GM12875 (cell line): ENCODE results near the gene PLGRKT.
"Not testable (repeated sequence)": the region's sequence is repeated elsewhere in the genome, so short reads cannot be mapped to it uniquely, and the experiment has no call there.

Experiments used
- H3K4me3 ChIP-seq: one replicate; pipeline ENCODE4 v1.5.1; 2011; ENCODE audit warnings: low read depth, low read length, control low read depth
- CTCF ChIP-seq: IDR thresholded peaks from 2 replicates; pipeline ENCODE4 v1.5.1; 2011; ENCODE audit warnings: low read depth, mild to moderate bottlenecking, control low read depth, inconsistent platforms, low read length, moderate library complexity, borderline replicate concordance; ENCODE audit not compliant: insufficient read depth

Gene PLGRKT

GRCh38 chr9:5466005-5466404 lies 28.3 kb upstream of the PLGRKT start:
- no peak overlapping the region for H3K4me3 ChIP-seq
- TF ChIP-seq CTCF, result no peak

GRCh38 chr9:5464831-5465330 lies 27.2 kb upstream of the PLGRKT start:
- H3K4me3 ChIP-seq, result not testable (repeated sequence)

- H3K4me3 ChIP-seq, result no peak overlapping the region
- TF ChIP-seq CTCF, result no peak
Observed at GRCh38 chr9:5460157-5460556, 22.4 kb upstream of the PLGRKT start.

GRCh38 chr9:5459289-5459829 lies 21.6 kb upstream of the PLGRKT start:
- no peak overlapping the region for H3K4me3 ChIP-seq
- TF ChIP-seq CTCF, result no peak

GRCh38 chr9:5455181-5455580 lies 17.5 kb upstream of the PLGRKT start:
- no peak overlapping the region for H3K4me3 ChIP-seq

GRCh38 chr9:5453673-5454072 lies 15.9 kb upstream of the PLGRKT start:
- H3K4me3 ChIP-seq, result no peak overlapping the region
- TF ChIP-seq CTCF, result no peak

More at GRCh38 chr9:5455181-5455580, 17.5 kb upstream of the PLGRKT start:
- TF ChIP-seq CTCF, result no peak

GRCh38 chr9:5453004-5453403 lies 15.3 kb upstream of the PLGRKT start:
- H3K4me3 ChIP-seq, result no peak overlapping the region
- no peak for TF ChIP-seq CTCF

GRCh38 chr9:5452286-5452609 lies 14.5 kb upstream of the PLGRKT start:
- no peak for TF ChIP-seq CTCF
- no peak overlapping the region for H3K4me3 ChIP-seq
